ENCODE results near the gene UROD. TPM values are rescaled to one million over a fixed set of nuclear protein-coding genes. Genes with fewer than 3 reads are reported as not detected.
"Not testable (repeated sequence)": the region's sequence is repeated elsewhere in the genome, so short reads cannot be mapped to it uniquely, and the experiment has no call there.

UROD gene
- total RNA-seq, 1 experiment from 2014 or later, result 85.8 TPM

DNA sequence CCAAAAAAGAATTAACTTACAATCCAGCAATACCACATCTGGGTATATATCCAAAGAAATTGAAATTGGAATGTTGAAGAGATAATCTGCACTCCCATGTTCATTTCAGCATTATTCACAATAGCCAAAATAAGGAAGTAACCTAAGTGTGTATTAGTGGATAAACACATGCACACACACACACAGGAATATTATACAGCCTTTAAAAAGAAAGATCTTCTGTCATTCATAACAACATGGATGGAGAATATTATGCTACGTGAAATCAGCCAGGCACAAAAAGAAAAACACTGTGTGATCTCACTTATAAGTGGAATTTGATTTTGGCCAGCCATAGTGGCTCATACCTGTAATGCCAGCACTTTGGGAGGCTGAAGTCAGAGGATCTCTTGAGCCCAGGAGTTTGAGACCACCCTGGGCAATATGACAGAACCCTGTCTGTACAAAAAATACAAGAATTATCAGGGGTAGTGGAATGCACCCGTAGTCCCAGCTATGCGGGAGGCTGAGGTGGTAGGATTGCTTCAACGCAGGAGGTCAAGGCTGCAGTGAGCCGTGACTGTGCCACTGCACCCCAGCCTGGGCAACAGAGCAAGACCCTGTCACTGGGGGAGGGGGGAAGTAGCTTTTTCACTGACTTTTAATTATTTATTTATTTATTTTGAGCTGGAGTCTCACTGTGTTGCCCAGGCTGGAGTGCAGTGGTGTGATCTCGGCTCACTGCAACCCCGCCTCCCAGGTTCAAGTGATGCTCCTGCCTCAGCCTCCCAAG, 16.4 kb upstream of the UROD start:
- POLR2A ChIA-PET (ENCODE audit: low non-redundant PET), result no interaction called here
- Histone ChIP-seq H3K27ac (ENCODE audit: low read depth, low read length, poor library complexity, severe bottlenecking) (no peak overlapping the region), H3K27me3 (replicated peaks; ENCODE audit: insufficient read depth, low read depth, low read length, poor library complexity) (no peaks in the 10 kb centered on the region), H3K4me3 (ENCODE audit: low read depth, low read length, poor library complexity, severe bottlenecking) (no peak overlapping the region), H3K9me3 (ENCODE audit: low read depth, low read length, poor library complexity, severe bottlenecking) (no peaks in the 10 kb centered on the region), H3K36me3 (ENCODE audit: insufficient read depth, low read length, poor library complexity, severe bottlenecking) (no peaks in the 10 kb centered on the region), H3K4me1 (ENCODE audit: insufficient read depth, low read length, poor library complexity, severe bottlenecking) (no peaks in the 10 kb centered on the region)
- TF ChIP-seq EZH2 (IDR thresholded peaks at IDR 0.05; ENCODE audit: borderline replicate concordance, low read depth, low read length, poor library complexity, severe bottlenecking), result no peak
- TF ChIP-seq, protein P1, sequence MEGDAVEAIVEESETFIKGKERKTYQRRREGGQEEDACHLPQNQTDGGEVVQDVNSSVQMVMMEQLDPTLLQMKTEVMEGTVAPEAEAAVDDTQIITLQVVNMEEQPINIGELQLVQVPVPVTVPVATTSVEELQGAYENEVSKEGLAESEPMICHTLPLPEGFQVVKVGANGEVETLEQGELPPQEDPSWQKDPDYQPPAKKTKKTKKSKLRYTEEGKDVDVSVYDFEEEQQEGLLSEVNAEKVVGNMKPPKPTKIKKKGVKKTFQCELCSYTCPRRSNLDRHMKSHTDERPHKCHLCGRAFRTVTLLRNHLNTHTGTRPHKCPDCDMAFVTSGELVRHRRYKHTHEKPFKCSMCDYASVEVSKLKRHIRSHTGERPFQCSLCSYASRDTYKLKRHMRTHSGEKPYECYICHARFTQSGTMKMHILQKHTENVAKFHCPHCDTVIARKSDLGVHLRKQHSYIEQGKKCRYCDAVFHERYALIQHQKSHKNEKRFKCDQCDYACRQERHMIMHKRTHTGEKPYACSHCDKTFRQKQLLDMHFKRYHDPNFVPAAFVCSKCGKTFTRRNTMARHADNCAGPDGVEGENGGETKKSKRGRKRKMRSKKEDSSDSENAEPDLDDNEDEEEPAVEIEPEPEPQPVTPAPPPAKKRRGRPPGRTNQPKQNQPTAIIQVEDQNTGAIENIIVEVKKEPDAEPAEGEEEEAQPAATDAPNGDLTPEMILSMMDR (conservative IDR thresholded peaks at IDR 0.05; ENCODE audit: low read depth, low read length), result no peak
- intact Hi-C loops (cut with micrococcal nuclease; ENCODE audit: unreplicated experiment), result no loop called here
- CTCF ChIA-PET, result no interaction called here
- DNase-seq (ENCODE audit: low spot score), result no peak
- no TSS peak for BruUV-seq (replicated peaks)

DNA sequence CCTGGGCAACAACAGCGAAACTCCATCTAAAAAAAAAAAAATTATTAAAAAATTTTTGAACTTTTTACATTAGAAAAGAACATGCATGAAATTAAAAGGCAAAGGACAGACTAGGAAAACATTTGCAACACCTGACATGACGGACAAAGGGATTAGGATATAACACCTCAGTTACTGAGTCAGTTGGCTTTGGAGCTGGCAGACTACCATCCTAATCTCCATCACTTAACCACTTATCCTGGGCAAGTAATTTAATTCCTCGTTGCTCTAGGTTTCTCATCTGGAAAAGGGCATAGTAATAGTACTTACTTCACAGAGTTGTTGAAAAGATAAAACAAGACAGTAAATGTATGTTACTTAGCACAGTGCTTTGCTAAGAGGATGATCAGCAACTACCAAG, 12.8 kb upstream of the UROD start:
- H3K36me3 ChIP-seq (ENCODE audit: insufficient read depth, low read length, poor library complexity, severe bottlenecking), result peaks cover 5% of the 10 kb centered on the region
- no peaks in the 10 kb centered on the region for H3K27me3 ChIP-seq (replicated peaks; ENCODE audit: insufficient read depth, low read depth, low read length, poor library complexity)
- no peaks in the 10 kb centered on the region for H3K9me3 ChIP-seq (ENCODE audit: low read depth, low read length, poor library complexity, severe bottlenecking)
- ChIA-PET CTCF (no interaction called here), POLR2A (ENCODE audit: low non-redundant PET) (no interaction called here)
- no peaks in the 10 kb centered on the region for H3K4me1 ChIP-seq (ENCODE audit: insufficient read depth, low read length, poor library complexity, severe bottlenecking)
- no peak overlapping the region for H3K4me3 ChIP-seq (ENCODE audit: low read depth, low read length, poor library complexity, severe bottlenecking)
- intact Hi-C loops (cut with micrococcal nuclease; ENCODE audit: unreplicated experiment), result no loop called here
- no TSS peak for BruUV-seq (replicated peaks)
- no peak for TF ChIP-seq EZH2 (IDR thresholded peaks at IDR 0.05; ENCODE audit: borderline replicate concordance, low read depth, low read length, poor library complexity, severe bottlenecking)
- TF ChIP-seq, protein P1 (conservative IDR thresholded peaks at IDR 0.05; ENCODE audit: low read depth, low read length), result no peak
- H3K27ac ChIP-seq (ENCODE audit: low read depth, low read length, poor library complexity, severe bottlenecking), result no peak overlapping the region
- DNase-seq (ENCODE audit: low spot score), result no peak

DNA sequence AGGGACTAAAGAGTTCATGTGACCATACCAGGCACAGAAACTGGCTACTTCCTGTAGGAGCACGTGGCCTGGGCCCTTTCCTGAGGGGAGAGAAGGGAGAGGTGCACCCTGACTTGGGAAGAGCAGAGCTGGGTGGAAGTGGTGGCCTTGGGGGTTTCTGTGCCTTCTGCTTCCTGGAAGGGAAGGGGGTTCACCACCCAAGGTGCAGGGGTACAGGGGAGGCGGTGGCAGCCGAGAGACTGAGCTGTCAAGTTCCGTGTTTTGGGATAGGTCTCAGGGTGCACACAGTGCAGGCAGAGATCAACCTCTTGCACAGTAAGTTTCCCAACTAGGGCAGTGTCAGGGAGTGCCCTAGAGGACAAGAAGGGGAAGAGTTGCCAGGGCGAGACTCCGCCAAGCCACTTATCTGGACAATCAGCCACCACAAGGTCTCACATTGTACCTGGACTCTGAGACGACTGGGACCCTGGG, 11.0 kb upstream of the UROD start:
- H3K27ac ChIP-seq (ENCODE audit: low read depth, low read length, poor library complexity, severe bottlenecking), result no peak overlapping the region
- H3K36me3 ChIP-seq (ENCODE audit: insufficient read depth, low read length, poor library complexity, severe bottlenecking), result peaks cover 5% of the 10 kb centered on the region
- BruUV-seq (replicated peaks), result no TSS peak
- no peak for DNase-seq (ENCODE audit: low spot score)
- intact Hi-C loops (cut with micrococcal nuclease; ENCODE audit: unreplicated experiment), result no loop called here
- ChIA-PET CTCF (no interaction called here), POLR2A (ENCODE audit: low non-redundant PET) (no interaction called here)
- H3K4me3 ChIP-seq (ENCODE audit: low read depth, low read length, poor library complexity, severe bottlenecking), result no peak overlapping the region
- H3K9me3 ChIP-seq (ENCODE audit: low read depth, low read length, poor library complexity, severe bottlenecking), result no peaks in the 10 kb centered on the region
- no peaks in the 10 kb centered on the region for H3K27me3 ChIP-seq (replicated peaks; ENCODE audit: insufficient read depth, low read depth, low read length, poor library complexity)
- TF ChIP-seq, protein P1 (conservative IDR thresholded peaks at IDR 0.05; ENCODE audit: low read depth, low read length), result no peak
- TF ChIP-seq EZH2 (IDR thresholded peaks at IDR 0.05; ENCODE audit: borderline replicate concordance, low read depth, low read length, poor library complexity, severe bottlenecking), result no peak
- no peaks in the 10 kb centered on the region for H3K4me1 ChIP-seq (ENCODE audit: insufficient read depth, low read length, poor library complexity, severe bottlenecking)

DNA sequence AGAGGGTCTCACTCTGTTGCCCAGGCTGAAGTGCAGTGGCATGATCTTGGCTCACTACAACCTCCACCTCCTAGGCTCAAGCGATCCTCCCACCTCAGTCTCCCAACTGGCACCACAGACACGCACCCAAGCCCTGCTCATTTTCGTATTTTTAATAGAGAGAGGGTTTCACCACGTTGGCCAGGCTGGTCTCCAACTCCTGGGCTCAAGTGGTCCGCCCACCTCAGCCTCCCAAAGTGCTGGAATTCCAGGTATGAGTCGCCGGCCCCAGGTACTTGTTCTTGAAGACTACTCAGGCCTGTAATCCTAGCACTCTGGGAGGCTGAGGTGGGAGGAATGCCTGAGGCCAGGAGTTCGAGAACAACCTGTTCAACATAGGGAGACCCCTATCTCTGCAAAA, 10.5 kb upstream of the UROD start:
- BruUV-seq (replicated peaks); H3K4me3 ChIP-seq (ENCODE audit: low read depth, low read length, poor library complexity, severe bottlenecking); POLR2A ChIA-PET (ENCODE audit: low non-redundant PET); intact Hi-C loops (cut with micrococcal nuclease; ENCODE audit: unreplicated experiment); H3K36me3 ChIP-seq (ENCODE audit: insufficient read depth, low read length, poor library complexity, severe bottlenecking); DNase-seq (ENCODE audit: low spot score); CTCF ChIA-PET; H3K27ac ChIP-seq (ENCODE audit: low read depth, low read length, poor library complexity, severe bottlenecking); H3K27me3 ChIP-seq (replicated peaks; ENCODE audit: insufficient read depth, low read depth, low read length, poor library complexity); H3K4me1 ChIP-seq (ENCODE audit: insufficient read depth, low read length, poor library complexity, severe bottlenecking); H3K9me3 ChIP-seq (ENCODE audit: low read depth, low read length, poor library complexity, severe bottlenecking): not testable (repeated sequence)

Measured in A673 (cell line).